Left lobe of liver (tissue), 2 donors: ENCODE measurements around the gene RAP2C. TPM values are rescaled to one million over a fixed set of nuclear protein-coding genes. Genes with fewer than 3 reads are reported as not detected.
"Not testable (repeated sequence)": the region's sequence is repeated elsewhere in the genome, so short reads cannot be mapped to it uniquely, and the experiment has no call there.

Experiments
- ATAC-seq: fragments of 200-7000 bp; cut with Tn5 transposase; one replicate; pipeline ENCODE4 v1.9.1; 2020; ENCODE audit warnings: mild to moderate bottlenecking, moderate library complexity
- DNase-seq: peaks from one replicate; pipeline ENCODE4 v3.0.0-alpha.2; 2020; ENCODE audit warnings: low spot score
- total RNA-seq: library from RNA; stranded (reverse); gene quantifications from one replicate; pipeline ENCODE4 v1.2.1, GENCODE V29; 2021
- donor health status: DM: no; HTN: no; CAD: no; lungs with moderate emphysema.
- donor health status: DM: no; HTN: yes; CAD: no.

Gene RAP2C
- total RNA-seq, 1 donor from 2014 or later: 30.1 TPM

GRCh38 chrX:132204629-132205028 is 14.6 kb downstream of the RAP2C start:
- ATAC-seq: no peak
- DNase-seq: no peak

GRCh38 chrX:132200976-132201375 is 18.3 kb downstream of the RAP2C start:
- no peak for ATAC-seq

GRCh38 chrX:132199941-132200340 is 19.3 kb downstream of the RAP2C start:
- DNase-seq: no peak
- ATAC-seq: no peak

More at GRCh38 chrX:132200976-132201375, 18.3 kb downstream of the RAP2C start:
- DNase-seq: no peak

- no peak for DNase-seq
- no peak for ATAC-seq
Observed at GRCh38 chrX:132193872-132194574, 25.2 kb downstream of the RAP2C start.

GRCh38 chrX:132191938-132192337 is 27.3 kb downstream of the RAP2C start:
- DNase-seq (no peak), ATAC-seq (no peak)

- ATAC-seq (no peak), DNase-seq (no peak)
Observed at GRCh38 chrX:132188175-132188574, 31.1 kb downstream of the RAP2C start.

- no peak for ATAC-seq
- no peak for DNase-seq
Observed at GRCh38 chrX:132187451-132187850, 31.8 kb downstream of the RAP2C start.

GRCh38 chrX:132184871-132185270 is 34.4 kb downstream of the RAP2C start:
- DNase-seq (no peak), ATAC-seq (no peak)

GRCh38 chrX:132181364-132181763 is 37.9 kb downstream of the RAP2C start:
- DNase-seq (peak; percentile 69), ATAC-seq (peak; percentile 83)

- no peak for DNase-seq
Observed at GRCh38 chrX:132180929-132181328, 38.3 kb downstream of the RAP2C start.

GRCh38 chrX:132173647-132174046 is 45.6 kb downstream of the RAP2C start:
- DNase-seq: no peak
- no peak for ATAC-seq

More at GRCh38 chrX:132180929-132181328, 38.3 kb downstream of the RAP2C start:
- ATAC-seq: peak; percentile 91

GRCh38 chrX:132171881-132172280 is 47.4 kb downstream of the RAP2C start:
- DNase-seq: no peak
- ATAC-seq: no peak

- ATAC-seq (peak; percentile 90), DNase-seq (peak; percentile 46)
Observed at GRCh38 chrX:132171478-132171877, 47.8 kb downstream of the RAP2C start.

- DNase-seq (no peak), ATAC-seq (peak; percentile 76)
Observed at GRCh38 chrX:132169554-132169953, 49.7 kb downstream of the RAP2C start.

GRCh38 chrX:132165651-132166050 is 53.6 kb downstream of the RAP2C start:
- no peak for DNase-seq
- no peak for ATAC-seq

GRCh38 chrX:132165005-132165404 is 54.2 kb downstream of the RAP2C start:
- ATAC-seq: no peak
- DNase-seq: no peak

- ATAC-seq, DNase-seq: not testable (repeated sequence)
Observed at GRCh38 chrX:132163094-132163493, 56.2 kb downstream of the RAP2C start.

GRCh38 chrX:132153166-132153565 is 66.1 kb downstream of the RAP2C start:
- no peak for DNase-seq
- ATAC-seq: no peak

Other genes starting within 250 kb of the RAP2C start
- 3.2 TPM for gene STK26, start 196.1 kb downstream of the RAP2C start, total RNA-seq
- gene FRMD7, start 91.4 kb downstream of the RAP2C start, total RNA-seq: 0.05 TPM